DOHH2 (cell line): ENCODE results near the gene FOXN3.

Experiments
- H3F3A ChIP-seq: fragments of 200-600 bp; sonication (generic), shearing (Covaris generic); 2 replicates; pipeline ENCODE4 v1.6.0; 2016; ENCODE audit warnings: antibody characterized with exemption, mild to moderate bottlenecking; ENCODE audit not compliant: control insufficient read depth, insufficient read depth
- H3K27ac ChIP-seq: fragments of 200-600 bp; sonication (generic); 2 replicates; pipeline ENCODE4 v1.5.1; 2014; ENCODE audit warnings: low read depth, mild to moderate bottlenecking, low read length, moderate library complexity
- H3K27me3 ChIP-seq: fragments of 200-600 bp; sonication (generic); 2 replicates; pipeline ENCODE4 v1.6.1; 2014; ENCODE audit warnings: mild to moderate bottlenecking, low read length, mixed read lengths; ENCODE audit not compliant: control insufficient read depth
- H3K36me3 ChIP-seq: fragments of 200-600 bp; sonication (generic); 2 replicates; pipeline ENCODE4 v1.6.1; 2014; ENCODE audit warnings: mild to moderate bottlenecking, low read length, moderate library complexity, mixed read lengths; ENCODE audit not compliant: control insufficient read depth
- H3K4me1 ChIP-seq: fragments of 200-600 bp; sonication (generic); 2 replicates; pipeline ENCODE4 v1.6.1; 2014; ENCODE audit warnings: mild to moderate bottlenecking, low read length, mixed read lengths; ENCODE audit not compliant: control insufficient read depth
- H3K4me2 ChIP-seq: fragments of 200-600 bp; sonication (generic); 2 replicates; pipeline ENCODE4 v1.6.0; 2014; ENCODE audit warnings: mild to moderate bottlenecking, low read length, moderate library complexity
- H3K4me3 ChIP-seq: fragments of 200-600 bp; sonication (generic); 2 replicates; pipeline ENCODE4 v1.5.1; 2014; ENCODE audit warnings: mild to moderate bottlenecking, low read length, mixed read lengths
- H3K79me2 ChIP-seq: fragments of 200-600 bp; sonication (generic); 2 replicates; pipeline ENCODE4 v1.6.1; 2014; ENCODE audit warnings: mild to moderate bottlenecking, low read length, mixed read lengths; ENCODE audit not compliant: control insufficient read depth
- H3K9me2 ChIP-seq: fragments of 200-600 bp; sonication (generic); replicated peaks from 2 replicates; pipeline ENCODE4 v1.6.1; 2014; ENCODE audit warnings: mild to moderate bottlenecking, low read length, mixed read lengths; ENCODE audit not compliant: control insufficient read depth
- H3K9me3 ChIP-seq: fragments of 200-600 bp; sonication (generic); 2 replicates; pipeline ENCODE4 v1.6.1; 2014; ENCODE audit warnings: antibody characterized with exemption, low read length, mixed read lengths; ENCODE audit not compliant: control insufficient read depth, insufficient read depth
- H4K20me1 ChIP-seq: fragments of 200-600 bp; sonication (generic); 2 replicates; pipeline ENCODE4 v1.6.0; 2014; ENCODE audit warnings: low read depth, mild to moderate bottlenecking, antibody characterized with exemption, low read length, moderate library complexity; ENCODE audit not compliant: control insufficient read depth, insufficient read depth
- EZH2phosphoT487 ChIP-seq: fragments of 200-600 bp; sonication (generic); IDR thresholded peaks from 2 replicates; pipeline ENCODE4 v1.6.1; 2017; ENCODE audit warnings: borderline replicate concordance, mild to moderate bottlenecking, antibody characterized with exemption, low read length, moderate library complexity, mixed read lengths
- TF ChIP-seq, protein P1 (sequence below): fragments of 200-600 bp; sonication (generic); IDR thresholded peaks from one replicate; pipeline ENCODE4 v1.5.1; 2014; ENCODE audit warnings: antibody characterized with exemption, mild to moderate bottlenecking, low read depth, low read length; ENCODE audit not compliant: poor library complexity, severe bottlenecking

The FOXN3 gene

DNA sequence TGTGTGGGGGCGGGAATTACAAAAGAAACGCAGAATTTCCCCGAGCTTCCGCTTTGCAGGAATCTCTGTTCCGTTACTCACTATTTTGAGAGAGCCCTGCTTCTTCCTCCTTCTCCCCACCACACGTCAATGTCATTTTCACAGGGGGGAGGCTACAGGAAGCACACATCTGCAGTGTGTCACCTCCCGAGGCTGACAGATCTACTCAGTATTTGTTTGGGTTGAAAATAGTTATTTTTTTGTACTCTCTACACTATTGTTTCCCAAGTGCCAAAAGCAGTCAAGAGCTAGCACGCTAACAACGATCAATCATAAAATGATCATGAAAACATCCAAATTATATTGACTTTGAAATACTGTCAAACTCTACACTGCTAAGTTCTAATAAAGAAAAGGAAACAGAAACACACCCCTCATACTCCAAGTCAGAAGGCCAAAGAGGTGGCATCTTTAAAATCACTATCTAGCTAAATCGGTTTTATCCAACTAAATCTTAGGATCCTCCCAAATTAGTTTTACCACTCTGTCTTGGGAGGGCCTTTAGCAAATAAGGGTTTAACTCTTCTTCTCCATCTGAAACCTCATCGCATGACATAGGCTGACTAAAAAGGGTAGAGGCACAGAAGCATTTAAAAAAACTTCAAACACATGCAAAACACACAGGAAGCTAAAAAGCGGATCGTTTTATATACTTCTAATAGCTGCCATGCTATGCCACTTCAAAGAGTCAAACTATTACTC, 51.8 kb downstream of the FOXN3 start:
- H3K27ac ChIP-seq, result peak overlapping the region; percentile 97
- H3K27me3 ChIP-seq, result 0 out of 2 replicates have a peak, but pooled peaks cover 2% of the 10 kb centered on the region
- no peaks in the 10 kb centered on the region for H3K36me3 ChIP-seq
- H3K4me2 ChIP-seq, result peak overlapping the region; percentile 89
- no peak for TF ChIP-seq EZH2phosphoT487
- TF ChIP-seq, protein P1, sequence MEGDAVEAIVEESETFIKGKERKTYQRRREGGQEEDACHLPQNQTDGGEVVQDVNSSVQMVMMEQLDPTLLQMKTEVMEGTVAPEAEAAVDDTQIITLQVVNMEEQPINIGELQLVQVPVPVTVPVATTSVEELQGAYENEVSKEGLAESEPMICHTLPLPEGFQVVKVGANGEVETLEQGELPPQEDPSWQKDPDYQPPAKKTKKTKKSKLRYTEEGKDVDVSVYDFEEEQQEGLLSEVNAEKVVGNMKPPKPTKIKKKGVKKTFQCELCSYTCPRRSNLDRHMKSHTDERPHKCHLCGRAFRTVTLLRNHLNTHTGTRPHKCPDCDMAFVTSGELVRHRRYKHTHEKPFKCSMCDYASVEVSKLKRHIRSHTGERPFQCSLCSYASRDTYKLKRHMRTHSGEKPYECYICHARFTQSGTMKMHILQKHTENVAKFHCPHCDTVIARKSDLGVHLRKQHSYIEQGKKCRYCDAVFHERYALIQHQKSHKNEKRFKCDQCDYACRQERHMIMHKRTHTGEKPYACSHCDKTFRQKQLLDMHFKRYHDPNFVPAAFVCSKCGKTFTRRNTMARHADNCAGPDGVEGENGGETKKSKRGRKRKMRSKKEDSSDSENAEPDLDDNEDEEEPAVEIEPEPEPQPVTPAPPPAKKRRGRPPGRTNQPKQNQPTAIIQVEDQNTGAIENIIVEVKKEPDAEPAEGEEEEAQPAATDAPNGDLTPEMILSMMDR, result no peak
- no peaks in the 10 kb centered on the region for H3K9me3 ChIP-seq
- H3F3A ChIP-seq, result peaks cover 15% of the 10 kb centered on the region
- no peaks in the 10 kb centered on the region for H3K9me2 ChIP-seq
- no peaks in the 10 kb centered on the region for H4K20me1 ChIP-seq
- peaks cover 53% of the 10 kb centered on the region for H3K4me1 ChIP-seq
- peak overlapping the region; percentile 71 for H3K4me3 ChIP-seq
- peaks cover 49% of the 10 kb centered on the region for H3K79me2 ChIP-seq

DNA sequence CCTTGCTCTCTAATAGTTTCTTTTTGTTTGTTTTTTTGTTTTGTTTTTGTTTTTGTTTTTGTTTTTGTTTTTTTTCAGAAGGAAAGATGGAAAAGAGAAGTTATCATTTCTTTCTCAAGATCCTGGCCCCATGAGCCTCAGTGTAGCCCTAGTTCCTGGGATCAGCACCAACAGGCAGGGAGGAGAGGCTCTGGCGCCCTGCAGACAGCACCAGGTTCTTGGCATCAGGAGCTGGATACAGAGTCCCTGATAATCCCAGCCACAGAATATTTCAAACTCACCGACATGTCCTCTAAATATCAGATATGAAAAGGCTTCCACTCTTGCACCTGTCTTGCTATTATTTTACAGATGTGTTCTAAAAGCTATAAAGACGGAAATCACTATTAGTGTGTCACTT, 52.7 kb downstream of the FOXN3 start:
- peak overlapping the region; percentile 97 for H3K27ac ChIP-seq
- no peaks in the 10 kb centered on the region for H3K9me2 ChIP-seq
- H3F3A ChIP-seq, result peaks cover 15% of the 10 kb centered on the region
- H3K4me2 ChIP-seq, result peak overlapping the region; percentile 89
- H3K27me3 ChIP-seq, result 0 out of 2 replicates have a peak, but pooled peaks cover 2% of the 10 kb centered on the region
- peak overlapping the region; percentile 71 for H3K4me3 ChIP-seq
- H3K4me1 ChIP-seq, result peaks cover 57% of the 10 kb centered on the region
- H3K36me3 ChIP-seq, result no peaks in the 10 kb centered on the region
- H3K9me3 ChIP-seq, result no peaks in the 10 kb centered on the region
- no peaks in the 10 kb centered on the region for H4K20me1 ChIP-seq
- peaks cover 45% of the 10 kb centered on the region for H3K79me2 ChIP-seq
- TF ChIP-seq, protein P1, result no peak
- no peak for TF ChIP-seq EZH2phosphoT487

DNA sequence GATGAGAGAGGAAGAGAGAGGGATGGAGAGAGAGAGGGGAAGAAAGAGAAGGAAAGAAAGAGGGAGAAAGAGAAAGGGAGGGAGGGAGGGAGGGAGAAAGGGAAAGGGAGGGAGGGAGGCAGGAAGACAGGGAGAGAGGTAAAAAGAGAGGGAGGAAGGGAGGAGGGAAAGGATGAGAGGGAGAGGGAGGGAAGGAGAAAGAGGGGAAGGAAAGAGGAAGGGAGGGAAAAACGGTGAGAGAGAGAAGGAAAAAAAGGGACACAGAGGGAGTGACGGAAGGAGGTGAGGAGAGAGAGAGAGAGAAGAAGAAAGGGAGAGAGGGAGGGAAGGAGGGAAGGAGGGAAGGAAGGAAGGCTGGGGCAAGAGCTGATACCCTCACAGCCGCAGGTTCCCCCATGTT, 56.8 kb downstream of the FOXN3 start:
- Histone ChIP-seq H3K36me3 (no peaks in the 10 kb centered on the region), H3K79me2 (peaks cover 22% of the 10 kb centered on the region), H3K4me3 (no peak overlapping the region)

More for the DNA sequence above, 56.8 kb downstream of the FOXN3 start:
- H3K9me2 ChIP-seq, result no peaks in the 10 kb centered on the region
- no peak overlapping the region for H3K4me2 ChIP-seq
- TF ChIP-seq EZH2phosphoT487, result no peak
- TF ChIP-seq, protein P1, result no peak
- H3K9me3 ChIP-seq, result no peaks in the 10 kb centered on the region
- no peak overlapping the region for H3K27ac ChIP-seq
- H4K20me1 ChIP-seq, result no peaks in the 10 kb centered on the region
- peaks cover 40% of the 10 kb centered on the region for H3K4me1 ChIP-seq
- H3K27me3 ChIP-seq, result 0 out of 2 replicates have a peak, but pooled peaks cover 2% of the 10 kb centered on the region
- peaks cover 6% of the 10 kb centered on the region for H3F3A ChIP-seq
